Hematopoietic multipotent progenitor cell (in vitro differentiated cells): Measurements from ENCODE around the gene NIBAN1. TPM values are rescaled to one million over a fixed set of nuclear protein-coding genes. Genes with fewer than 3 reads are reported as not detected.

ENCODE experiments used
- DNase-seq, 3 donors: peaks; one replicate each; pipeline ENCODE4 v3.0.0-alpha.2; 2011 to 2015; ENCODE audit warnings: low read depth in 2 of 3, low spot score in 2 of 3
- total RNA-seq: library from RNA; depleted of rRNA; stranded (reverse); fragments of >200 nt; gene quantifications from one replicate; pipeline ENCODE4 v1.2.3, GENCODE V29; 2012

Gene NIBAN1
- total RNA-seq, 1 donor = 11.0 TPM

DNA sequence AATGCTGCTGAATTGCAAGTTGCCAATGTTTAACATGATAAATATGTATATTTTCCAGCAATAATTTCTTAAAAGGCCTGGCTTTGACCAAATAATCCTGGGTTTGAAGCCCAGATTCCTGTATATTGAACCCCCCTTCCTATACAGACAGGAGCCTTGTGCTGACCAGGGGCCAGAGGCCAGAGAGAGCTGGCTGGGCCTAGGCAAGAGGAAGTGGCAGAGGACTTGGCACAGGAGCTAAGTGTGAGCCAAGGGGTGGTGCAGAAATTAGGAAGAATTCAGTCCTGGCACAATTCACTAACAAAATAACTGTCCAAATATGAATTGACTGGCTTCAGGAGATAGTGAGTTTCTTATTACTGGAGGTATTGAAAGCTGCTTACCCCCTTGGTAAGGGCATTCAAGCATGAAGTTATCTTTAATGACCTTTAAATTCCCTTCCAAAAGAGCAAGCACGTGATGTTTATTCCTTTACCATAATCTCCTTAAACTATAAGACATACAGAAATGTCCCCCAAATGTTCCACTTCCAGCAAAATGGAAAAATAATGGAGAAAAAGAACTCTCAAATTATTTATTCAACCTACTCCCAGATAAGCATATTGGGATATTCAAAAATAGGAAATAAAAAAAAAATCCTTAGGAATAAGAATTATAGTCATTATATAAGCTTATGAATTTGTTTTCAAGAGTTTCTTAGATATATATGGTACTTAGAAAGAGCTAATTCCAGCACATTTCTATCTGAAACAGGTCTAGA, 26.6 kb downstream of the NIBAN1 start:
- DNase-seq = no peak

DNA sequence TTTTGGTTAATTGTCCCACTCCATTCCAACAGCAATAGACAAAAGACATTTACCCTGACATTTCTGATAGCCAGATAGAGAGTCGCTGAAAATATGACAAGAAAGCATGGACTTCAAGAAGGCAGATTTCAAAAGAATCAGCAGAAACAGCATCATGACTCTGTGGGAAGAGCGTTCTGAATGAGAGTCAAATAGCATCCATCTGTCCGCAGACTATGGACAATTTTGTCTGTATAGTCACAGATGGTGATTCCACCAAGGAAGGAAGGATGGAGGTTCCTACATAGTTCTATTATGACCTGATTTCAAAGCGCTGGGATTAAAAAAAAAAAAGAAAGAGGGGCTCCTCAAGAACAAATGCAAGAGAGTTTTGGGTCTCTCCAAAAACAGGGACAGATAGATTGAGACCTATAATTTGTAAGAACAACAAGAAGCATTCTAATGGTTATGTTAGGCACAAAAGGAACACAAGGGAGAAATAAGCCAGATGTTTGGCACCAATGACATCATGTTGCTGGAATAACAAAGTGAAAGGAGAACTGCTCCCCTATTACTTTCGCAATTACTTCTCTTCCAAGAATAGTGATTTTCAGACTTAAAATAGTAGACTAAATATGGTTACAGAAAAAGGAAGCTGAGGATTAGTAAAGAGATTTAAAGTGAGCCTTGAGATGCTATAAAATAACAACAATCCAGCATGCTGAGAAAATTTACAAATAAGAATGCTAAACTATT, 28.5 kb downstream of the NIBAN1 start:
- DNase-seq = peak in 1 of 3 donors; percentile 23

DNA sequence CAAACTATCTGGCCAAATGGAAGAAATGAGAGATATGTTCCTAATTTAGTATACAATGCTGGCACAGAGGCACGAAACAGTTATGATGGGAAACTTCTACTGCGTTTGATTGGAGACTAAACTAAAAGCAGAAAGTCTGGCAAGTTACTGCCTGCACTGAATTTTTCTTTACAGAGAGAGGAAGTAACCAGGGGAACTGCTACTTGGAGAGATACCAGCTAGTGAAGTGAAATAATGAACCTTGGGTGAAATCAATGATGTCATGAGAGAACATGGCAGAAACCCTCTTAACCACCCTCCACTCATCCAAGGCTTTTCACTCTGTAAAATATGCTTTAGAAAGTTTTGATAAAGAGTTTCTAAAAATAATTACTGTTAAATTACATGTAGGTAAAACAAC, 29.3 kb downstream of the NIBAN1 start:
- peak in 2 of 3 donors; percentile 15 to 58 for DNase-seq

DNA sequence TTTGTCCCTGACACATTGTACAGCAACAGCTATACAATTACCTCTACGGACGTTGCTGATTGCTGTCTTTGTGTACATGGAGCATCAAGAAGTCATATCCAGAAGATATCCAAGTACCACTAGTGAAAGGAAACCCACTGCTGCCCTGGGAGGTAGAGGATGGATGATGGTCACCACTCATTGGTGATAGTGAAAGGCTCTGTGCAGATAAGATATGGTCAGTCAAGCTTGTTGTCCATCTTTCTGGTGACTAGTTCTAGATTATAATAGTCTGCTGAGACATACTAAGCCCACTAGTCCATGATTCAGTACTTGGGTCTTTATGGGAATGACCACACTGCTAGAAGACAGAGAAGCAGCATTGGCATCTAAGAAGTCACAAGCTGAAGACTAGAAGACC, 30.3 kb downstream of the NIBAN1 start:
- no peak for DNase-seq

DNA sequence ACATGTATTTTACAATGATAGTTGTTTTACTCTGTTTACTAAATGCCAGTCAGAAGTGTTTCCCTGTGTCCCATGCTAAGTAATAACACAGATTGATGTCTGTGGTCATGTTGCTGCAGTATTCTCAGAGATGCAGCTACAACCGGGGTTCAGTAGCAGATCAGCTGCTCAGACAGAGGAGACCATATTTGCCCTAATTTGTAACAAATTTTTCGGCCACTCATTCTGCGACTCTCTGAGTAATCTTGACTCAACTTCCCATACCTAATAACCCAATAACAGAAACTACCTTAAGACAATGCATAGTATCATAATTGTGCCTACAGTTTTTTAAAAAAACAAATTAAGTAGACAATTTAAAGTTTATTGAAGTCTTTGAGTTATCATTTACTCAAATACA, 32.6 kb downstream of the NIBAN1 start:
- DNase-seq = no peak

DNA sequence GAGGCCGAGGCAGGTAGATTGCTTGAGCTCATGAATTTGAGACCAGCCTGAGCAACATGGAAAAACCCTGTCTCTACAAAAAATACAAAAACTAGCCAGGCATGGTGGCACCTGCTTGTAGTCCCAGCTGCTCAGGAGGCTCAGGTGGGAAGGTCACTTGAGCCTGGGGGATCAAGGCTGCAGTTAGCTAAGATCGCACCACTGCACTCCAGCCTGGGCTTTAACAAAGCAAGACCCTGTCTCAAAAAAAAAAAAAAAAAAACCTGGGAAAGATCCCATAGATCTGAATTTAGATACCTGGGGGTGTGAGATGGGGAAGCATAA, 32.9 kb downstream of the NIBAN1 start:
- DNase-seq = no peak

DNA sequence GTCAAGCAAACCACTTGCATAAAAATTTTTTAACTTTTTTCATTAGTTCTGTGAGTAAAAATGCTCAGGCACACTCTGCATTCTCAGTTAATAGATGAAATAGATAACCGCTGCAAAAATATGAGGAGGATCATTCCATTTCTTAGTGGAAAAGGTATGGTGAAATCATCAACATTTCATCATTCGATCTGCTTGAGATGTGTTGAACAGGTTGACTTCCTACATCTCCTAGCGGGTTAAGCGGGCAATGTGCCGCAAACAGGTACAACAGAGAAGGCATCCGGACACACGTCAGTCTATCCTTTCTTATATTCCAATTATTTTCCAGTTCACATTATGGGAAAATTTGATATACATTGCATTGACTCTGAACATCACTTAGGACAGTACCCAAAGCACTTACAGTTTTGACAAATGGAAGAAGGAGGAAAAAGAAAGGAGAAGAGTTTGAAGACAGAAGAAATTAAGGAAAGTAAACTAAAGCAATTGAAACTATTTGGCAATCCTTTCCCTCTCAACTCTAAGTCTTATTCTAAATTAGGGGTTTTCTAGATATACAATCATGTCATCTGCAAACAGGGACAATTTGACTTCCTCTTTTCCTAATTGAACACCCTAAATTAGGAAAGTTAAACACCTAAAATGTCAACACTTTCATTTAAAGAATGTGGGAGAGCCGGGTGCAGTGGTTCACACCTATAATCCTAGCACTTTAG, 33.5 kb downstream of the NIBAN1 start:
- no peak for DNase-seq

DNA sequence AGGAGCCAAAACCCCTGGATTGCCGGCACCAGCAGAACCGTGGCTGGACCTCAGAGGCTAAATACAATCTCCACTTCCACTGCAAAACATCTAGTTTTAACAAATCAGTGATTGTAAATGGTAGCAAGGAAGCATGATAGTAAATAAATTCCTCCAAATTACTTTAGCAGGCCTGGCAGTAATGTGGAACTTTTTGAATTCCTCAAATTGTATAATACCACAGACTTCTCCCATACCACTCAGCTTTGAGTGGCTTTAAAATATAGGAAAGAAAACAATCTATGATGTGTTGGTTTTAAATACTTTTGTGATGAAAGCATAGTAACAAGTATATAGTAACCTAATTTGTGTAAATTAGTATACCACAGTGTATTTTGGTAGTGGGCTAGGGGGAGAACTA, 34.1 kb downstream of the NIBAN1 start:
- no peak for DNase-seq

DNA sequence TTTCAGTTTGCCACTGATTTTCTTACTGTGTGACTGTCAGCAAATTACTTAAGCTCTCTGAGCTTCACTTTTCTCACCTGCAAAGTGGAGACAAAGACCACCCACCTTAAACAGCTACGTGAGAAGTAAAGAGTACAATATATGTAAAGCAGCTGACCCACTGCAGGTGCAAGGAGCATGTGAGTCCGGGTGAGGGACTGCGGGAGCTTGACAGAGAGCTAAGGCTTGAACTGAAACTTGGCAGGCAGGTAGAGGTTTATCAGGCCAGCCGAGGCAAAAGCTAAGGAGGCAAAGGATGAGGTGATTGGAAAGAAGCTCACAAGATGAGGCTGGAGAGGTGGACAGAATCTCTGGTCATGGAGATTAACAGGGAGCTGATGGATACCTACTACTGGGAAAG, 36.6 kb downstream of the NIBAN1 start:
- DNase-seq = no peak

DNA sequence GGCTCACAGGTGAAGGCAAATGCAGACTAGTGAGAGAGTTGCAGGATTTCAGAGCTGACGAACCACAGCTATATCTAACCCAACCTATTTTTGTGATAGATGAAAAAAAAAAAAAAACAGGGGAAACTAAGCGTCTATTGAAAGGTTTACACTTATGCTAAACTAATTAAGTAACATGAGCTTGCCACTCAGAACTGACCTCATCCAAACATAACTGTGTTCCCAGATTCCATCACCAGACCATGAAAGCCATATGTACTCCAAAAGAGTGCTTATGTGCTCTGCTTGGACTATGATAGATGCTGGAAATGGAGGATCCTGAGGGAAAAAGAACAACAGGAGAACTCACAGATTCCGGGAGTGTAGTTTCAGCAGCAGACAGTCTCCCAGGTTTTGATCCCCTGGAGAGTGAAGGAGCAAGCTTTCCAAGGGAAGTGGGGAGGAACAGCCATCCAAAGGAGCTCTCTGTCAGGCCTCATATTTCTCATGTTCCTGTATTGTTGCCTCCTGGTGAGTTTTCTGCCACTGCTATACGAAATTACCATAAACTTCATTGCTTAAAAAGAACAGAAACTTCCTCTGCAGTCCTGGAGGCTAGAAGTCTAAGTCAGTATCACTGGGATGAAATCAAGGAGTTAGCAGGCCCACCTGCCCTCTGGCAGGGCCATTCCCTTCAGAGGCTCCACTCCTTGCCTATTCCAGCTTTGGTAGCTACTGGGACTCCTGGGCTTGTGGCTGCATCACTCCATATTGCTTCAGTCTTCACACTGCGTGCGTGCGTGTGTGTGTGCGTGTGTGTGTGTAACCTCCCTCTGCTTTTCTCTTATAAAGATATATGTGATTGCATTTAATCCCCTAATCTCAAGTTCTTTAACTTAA, 38.1 kb downstream of the NIBAN1 start:
- no peak for DNase-seq

DNA sequence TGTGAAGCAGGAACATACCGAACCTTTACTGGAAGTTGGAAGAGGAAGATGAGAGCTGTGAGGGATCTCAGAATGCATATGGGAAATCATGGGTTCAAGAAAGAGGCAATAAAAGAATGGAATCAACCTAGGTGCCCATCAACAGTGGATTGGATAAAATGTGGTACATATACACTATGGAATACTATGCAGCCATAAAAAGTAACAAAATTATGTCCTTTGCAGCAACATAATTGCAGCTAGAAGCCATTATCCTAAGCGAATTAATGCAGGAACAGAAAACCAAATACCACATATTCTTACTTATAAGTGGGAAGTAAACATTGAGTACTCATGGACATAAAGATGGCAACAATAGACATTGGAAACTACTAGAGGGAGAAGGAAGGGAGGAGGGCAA, 40.4 kb downstream of the NIBAN1 start:
- DNase-seq = no peak

DNA sequence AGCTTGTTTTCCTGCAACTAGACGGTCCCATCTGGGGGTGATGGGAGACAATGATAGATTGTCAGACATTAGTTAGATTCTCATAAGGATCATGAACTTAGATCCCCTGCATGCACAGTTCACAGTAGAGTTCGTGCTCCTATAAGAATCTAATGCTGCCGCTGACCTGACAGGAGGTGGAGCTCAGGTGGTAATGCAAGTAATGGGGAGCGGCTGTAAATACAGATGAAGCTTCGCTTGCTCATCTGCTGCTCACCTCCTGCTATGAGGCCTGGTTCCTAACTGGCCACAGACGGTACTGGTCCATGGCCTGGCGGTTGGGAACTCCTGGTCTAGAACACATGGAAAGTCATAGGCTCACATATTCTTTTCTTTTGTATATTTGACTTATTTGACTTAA, 42.0 kb downstream of the NIBAN1 start:
- DNase-seq = no peak

DNA sequence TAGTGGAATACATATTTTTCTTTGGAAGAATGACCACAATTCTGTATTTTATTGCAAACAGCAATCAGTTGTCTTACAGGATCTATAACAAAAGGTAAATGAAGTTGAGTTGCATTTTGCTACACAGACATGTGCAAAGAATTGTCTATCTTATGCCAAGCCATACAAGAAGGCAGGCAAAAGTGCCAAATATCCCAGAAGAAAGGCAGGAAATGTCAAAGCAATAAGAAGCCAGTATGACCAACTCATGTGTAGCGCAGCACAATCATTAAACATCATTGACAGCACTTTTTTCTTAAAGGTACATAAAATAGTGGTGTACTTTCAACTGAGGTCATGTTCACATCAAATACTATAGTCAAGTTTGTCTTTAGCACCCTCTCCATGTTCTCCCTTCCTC, 42.7 kb downstream of the NIBAN1 start:
- DNase-seq = no peak

DNA sequence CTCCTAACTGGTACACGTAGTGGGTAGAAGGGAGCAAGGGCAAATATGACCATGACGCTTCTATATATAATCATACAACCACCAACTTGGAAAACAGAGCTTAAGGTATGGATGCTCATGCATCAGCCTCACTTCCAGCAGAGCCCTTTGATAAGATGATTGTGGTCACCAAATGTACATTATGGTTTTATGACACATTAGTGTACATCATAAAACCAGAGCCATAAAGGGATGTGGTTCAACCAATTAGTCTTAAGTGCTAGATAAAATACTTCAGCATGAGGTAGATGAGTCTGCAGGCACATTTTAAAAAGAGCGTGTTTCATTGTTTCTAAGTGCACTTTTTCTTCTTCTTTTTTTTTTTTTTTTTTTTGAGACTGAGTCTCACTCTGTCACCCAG, 43.7 kb downstream of the NIBAN1 start:
- DNase-seq = peak in 1 of 3 donors; percentile 16

DNA sequence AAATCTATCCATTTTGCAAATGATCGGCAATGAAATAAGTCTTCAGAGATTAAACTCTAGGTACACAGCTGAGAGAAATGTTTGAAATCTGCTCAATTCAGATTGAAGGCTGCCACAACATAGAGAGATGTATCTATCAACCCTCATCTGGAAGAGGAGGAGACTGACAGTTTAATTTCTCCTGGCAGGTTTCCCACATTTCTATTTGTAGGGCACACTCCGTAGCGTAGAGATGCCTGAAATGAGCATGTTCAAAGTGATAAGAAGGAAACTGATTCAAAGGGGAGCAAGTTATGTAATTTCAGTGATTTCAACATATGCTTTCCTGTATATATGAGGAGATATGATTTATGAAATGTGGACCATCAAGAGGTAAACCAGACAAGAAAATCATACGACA, 44.1 kb downstream of the NIBAN1 start:
- DNase-seq = no peak

DNA sequence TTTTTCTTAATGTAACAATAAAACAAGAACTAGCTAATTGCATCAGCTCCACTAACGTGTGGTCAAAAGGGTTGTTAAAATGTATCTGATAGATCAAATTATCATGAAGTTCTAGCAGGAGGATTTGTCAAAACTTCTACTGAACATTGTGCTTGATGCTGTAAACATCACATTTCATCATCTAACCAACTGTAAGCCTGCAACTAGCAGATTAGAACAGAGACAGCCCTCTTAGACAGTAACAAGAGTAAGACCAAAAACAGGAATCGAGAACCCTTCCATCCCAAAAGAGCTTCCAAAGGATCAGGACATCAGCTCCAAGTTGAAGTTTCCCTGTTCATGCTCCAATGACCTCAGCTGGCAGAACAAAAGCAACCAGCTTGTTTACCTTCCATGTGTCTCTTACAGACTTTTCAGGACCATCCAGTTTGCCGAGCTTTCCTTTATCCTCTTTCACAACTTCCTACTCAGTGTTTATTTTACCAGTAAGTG, 44.6 kb downstream of the NIBAN1 start:
- DNase-seq = no peak

DNA sequence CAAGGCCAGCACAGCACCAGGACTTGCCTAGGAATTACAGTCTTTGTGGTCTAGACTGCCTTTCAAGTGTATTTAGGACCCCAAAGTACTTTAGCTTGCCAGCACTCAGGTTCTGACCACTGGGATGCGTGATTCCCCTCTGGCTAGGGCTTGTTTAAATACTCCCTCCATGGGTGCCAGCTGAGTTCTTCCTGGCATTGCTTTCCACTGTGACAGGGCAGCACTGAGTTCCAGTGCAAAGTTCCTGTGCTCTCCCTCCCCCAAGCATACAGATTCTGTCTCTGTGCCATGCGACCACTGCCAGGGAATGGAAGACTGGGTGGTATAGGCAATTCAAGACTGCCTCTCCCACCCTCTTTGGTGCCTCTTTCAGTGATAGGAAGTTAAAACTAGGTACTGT, 45.9 kb downstream of the NIBAN1 start:
- DNase-seq = no peak
